ENCODE measurements around the gene EPN1.

The EPN1 gene

GRCh38 chr19:55679343-55680257, 4.6 kb downstream of the EPN1 start:
- no peak for DNase-seq (ENCODE audit: low read depth, low spot score)

GRCh38 chr19:55680339-55681130, 5.5 kb downstream of the EPN1 start:
- no peak for DNase-seq (ENCODE audit: low read depth, low spot score)

GRCh38 chr19:55681131-55682092, 6.4 kb downstream of the EPN1 start:
- DNase-seq (ENCODE audit: low read depth, low spot score), result no peak

- no peak for DNase-seq (ENCODE audit: low read depth, low spot score)
These were observed 8.6 kb downstream of the EPN1 start for GRCh38 chr19:55683449-55684261.

GRCh38 chr19:55684946-55685681, 10.1 kb downstream of the EPN1 start:
- DNase-seq (ENCODE audit: low read depth, low spot score), result no peak

GRCh38 chr19:55685776-55686175, 10.8 kb downstream of the EPN1 start:
- no peak for DNase-seq (ENCODE audit: low read depth, low spot score)

- no peak for DNase-seq (ENCODE audit: low read depth, low spot score)
These were observed 11.5 kb downstream of the EPN1 start for GRCh38 chr19:55686311-55687050.

GRCh38 chr19:55687281-55688201, 12.5 kb downstream of the EPN1 start:
- DNase-seq (ENCODE audit: low read depth, low spot score), result no peak

GRCh38 chr19:55688422-55689218, 13.6 kb downstream of the EPN1 start:
- DNase-seq (ENCODE audit: low read depth, low spot score), result no peak

GRCh38 chr19:55689411-55690108, 14.5 kb downstream of the EPN1 start:
- no peak for DNase-seq (ENCODE audit: low read depth, low spot score)

- DNase-seq (ENCODE audit: low read depth, low spot score), result no peak
These were observed 15.2 kb downstream of the EPN1 start for GRCh38 chr19:55690109-55690768.

- no peak for DNase-seq (ENCODE audit: low read depth, low spot score)
These were observed 15.9 kb downstream of the EPN1 start for GRCh38 chr19:55690769-55691545.

- no peak for DNase-seq (ENCODE audit: low read depth, low spot score)
These were observed 16.8 kb downstream of the EPN1 start for GRCh38 chr19:55691561-55692481.

- DNase-seq (ENCODE audit: low read depth, low spot score), result no peak
These were observed 17.7 kb downstream of the EPN1 start for GRCh38 chr19:55692681-55693081.

Measured in brain pericyte (primary cell).